Measurements from ENCODE around the gene UFSP2.

- no peak for TF ChIP-seq YY1 (IDR thresholded peaks at IDR 0.05; ENCODE audit: insufficient read depth, insufficient read length)
- TF ChIP-seq ZNF274 (IDR thresholded peaks at IDR 0.05; ENCODE audit: low read depth, low read length) = no peak
Observed at GRCh38 chr4:185456131-185456530, 30.4 kb upstream of the UFSP2 start.
